HG03066 (cell line): Measurements from ENCODE around the gene CLPTM1.
A peak's percentile ranks its signal among the peaks of the same experiment; 100 is the strongest.
"Not testable (repeated sequence)": the region's sequence is repeated elsewhere in the genome, so short reads cannot be mapped to it uniquely, and the experiment has no call there.

Experiments
- ATAC-seq: cut with Tn5 transposase; IDR thresholded peaks from one replicate; pipeline ENCODE4 v1.9.1; 2021; ENCODE audit warnings: low read depth; ENCODE audit not compliant: unreplicated experiment

Gene CLPTM1

DNA sequence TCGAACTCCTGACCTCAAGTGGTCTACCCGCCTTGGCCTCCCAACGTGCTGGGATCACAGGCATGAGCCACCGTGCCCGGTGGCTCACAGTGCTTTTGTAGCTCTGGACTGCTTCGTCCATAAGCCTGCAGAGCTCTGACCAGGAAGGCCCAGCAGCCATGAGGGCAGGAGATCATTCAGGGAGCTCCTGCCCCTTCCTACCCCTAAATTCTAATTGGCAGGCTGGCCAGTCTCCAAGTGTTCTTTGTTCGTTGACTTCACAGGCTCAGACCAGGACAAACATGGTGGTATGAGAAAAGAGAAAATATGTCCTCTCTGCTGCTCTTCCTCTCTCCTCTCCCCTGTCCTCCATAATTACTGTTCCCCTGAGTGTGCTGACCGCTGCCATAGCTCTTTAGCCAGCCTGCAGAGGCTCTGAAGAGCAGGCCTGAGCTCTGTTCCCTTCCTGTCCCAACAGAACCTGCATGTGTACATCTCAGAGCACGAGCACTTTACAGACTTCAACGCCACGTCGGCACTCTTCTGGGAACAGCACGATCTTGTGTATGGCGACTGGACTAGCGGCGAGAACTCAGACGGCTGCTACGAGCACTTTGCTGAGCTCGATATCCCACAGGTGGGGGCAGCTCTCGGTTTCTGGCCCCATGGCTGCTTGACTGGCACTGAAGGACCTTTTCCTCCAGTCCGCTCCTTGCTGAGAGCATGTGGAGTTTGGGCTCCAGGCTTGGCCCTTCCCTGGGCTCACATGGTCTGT lies 19.0 kb downstream of the CLPTM1 start:
- no peak for ATAC-seq

DNA sequence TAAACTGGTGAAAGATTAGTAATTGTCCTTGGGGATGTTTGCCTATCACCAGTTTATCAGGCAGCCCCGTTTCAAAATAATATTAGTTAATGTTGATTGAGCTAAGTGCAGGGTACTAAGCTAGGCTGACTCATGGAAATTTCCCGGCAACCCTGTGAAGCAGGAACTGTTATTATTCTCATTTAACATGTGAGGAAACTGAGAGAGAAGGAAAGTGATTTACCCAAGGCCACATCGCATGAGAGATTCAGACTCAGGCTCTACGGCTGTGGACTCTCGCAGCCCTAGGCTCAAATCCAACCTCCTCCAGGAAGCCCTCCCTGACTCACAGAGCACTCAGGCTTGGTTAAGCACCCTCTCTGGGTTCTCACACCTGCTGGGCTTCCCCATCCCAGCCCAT lies 19.7 kb downstream of the CLPTM1 start:
- ATAC-seq, result no peak

DNA sequence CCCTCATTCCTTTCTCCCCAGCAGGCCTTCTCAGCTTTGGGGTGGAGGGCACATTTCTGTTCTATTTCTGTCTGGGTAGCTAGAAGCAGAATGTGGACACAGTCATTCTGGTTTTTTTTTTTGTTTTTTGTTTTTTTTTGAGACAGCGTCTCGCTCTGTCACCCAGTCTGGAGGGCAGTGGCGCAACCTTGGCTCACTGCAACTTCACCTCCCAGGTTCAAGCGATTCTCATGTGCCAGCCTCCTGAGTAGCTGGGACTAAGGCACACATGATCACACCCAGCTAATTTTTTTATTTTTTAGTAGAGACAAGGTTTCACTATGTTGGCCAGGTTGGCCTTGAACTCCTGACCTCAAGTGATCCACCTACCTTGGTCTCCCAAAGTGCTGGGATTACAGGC lies 20.3 kb downstream of the CLPTM1 start:
- ATAC-seq, result no peak

DNA sequence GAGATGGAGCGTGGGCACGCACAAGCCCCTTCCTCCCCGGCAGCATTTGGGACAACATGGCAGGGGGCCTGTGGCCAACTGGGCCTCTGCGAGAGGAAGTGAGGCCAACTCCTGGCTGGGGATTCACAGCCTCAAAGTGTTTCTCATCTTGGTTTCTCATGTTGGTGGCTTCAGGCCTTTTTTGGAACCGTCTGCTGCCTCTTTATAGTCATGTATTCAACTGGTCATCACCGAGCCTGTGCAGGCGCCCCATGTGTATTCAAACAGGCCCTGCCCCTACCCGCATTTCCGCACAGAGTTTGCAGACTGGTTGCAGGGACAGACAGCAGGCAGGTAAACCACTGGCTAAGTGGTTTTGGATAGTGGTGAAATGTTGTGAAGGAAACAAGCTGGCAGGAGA lies 28.8 kb downstream of the CLPTM1 start:
- ATAC-seq, result no peak

DNA sequence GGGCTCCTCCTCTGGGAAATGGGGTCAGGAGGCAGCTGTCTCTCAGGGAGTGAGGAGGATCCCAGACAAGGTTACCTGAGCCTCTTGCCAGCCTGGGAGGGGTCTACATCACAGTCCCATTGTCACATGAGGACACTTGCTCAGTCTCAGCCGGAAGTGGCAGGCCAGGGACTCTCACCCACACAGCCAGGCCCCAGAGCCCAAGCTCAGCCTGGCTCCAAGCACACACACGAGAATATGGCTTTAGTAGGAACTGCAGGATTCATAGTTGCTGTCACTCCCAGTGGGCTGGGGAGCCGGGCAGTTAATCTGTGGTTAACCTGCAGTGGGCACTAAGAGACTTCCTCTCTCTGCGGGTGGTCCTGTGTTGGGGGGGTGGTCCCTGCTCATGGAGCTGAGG lies 30.3 kb downstream of the CLPTM1 start:
- ATAC-seq, result no peak

DNA sequence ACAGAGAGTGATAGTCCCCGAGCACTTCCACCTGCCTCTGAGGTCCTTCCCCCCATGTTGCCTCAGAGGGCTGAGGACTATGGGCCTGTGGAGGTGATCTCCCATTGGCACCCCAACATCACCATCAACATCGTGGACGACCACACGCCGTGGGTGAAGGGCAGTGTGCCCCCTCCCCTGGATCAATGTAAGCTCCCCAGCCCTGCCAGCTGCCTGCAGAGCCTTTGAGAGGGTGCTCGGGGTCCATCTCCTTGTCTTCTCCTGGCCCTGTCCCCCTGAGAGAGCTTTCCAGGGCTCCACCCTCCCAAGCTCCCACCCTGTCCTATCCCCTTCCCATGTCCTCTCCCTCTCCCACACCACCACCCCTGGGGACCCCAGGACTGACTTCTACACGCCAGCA lies 31.2 kb downstream of the CLPTM1 start:
- ATAC-seq, result no peak

DNA sequence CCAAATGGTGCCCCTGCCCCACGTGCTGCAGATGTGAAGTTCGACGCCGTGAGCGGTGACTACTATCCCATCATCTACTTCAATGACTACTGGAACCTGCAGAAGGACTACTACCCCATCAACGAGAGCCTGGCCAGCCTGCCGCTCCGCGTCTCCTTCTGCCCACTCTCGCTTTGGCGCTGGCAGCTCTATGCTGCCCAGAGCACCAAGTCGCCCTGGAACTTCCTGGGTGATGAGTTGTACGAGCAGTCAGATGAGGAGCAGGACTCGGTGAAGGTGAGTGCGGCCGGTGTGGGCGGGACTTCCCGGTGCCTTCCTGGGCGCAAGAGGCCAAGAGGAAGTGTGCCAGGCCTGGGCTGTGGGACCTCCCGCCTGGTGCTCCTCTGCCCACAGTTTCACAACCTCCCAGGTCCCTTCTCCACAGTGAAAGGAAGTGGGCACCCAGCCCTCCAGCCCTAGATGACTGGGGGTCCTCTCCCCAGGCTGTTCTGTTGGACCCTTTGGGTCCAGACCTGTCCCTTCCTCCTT lies 32.0 kb downstream of the CLPTM1 start:
- no peak for ATAC-seq

DNA sequence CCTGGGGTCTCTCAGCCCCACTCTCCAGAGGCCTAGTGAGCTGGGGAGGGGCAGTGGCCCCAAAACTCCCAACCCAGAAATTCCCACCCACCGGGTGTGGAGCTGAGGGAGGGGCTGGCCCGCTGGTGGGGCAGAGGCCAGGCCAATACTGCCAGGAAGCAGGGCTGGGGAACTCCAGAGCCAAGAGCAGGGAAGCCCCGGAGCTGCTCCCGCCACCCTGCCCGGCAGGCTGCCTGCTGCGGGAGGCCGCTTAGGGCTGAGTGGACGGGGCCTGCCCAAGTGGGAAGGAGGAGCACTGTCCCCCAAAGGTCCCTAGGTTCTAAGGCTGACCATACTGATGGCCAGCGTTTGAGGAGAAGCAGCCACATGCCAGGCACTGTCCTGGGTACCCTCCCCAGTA lies 33.1 kb downstream of the CLPTM1 start:
- ATAC-seq, result no peak

DNA sequence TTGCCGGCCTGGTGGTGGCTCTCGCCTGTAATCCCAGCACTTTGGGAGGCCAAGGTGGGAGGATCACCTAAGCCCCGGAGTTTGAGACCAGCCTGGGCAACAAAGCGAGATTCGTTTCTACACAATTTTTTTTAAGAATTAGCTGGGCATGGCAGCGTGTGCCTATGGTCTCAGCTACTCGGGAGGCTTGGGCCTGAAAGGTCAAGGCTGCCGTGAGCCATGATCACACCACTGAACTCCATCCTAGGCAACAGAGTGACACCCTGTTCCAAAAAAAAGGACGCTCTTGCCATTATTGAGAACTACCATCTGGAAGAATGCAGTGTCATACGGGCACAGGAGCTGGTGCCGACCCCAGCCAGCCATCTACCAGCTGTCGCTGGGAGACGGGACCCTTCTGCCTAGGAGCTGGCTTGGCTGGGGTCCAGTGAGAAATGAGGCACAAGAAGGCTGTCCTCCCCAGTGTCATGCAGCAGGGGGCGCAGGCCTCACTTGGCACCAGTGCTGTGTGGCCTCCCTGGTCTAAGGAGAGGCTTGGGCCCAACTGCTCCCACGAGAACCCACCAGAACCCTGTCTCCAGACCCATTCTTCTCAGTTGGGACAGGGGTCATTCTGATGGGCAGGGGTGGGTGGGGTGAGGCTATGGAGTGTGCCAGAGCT lies 33.8 kb downstream of the CLPTM1 start:
- ATAC-seq, result no peak

DNA sequence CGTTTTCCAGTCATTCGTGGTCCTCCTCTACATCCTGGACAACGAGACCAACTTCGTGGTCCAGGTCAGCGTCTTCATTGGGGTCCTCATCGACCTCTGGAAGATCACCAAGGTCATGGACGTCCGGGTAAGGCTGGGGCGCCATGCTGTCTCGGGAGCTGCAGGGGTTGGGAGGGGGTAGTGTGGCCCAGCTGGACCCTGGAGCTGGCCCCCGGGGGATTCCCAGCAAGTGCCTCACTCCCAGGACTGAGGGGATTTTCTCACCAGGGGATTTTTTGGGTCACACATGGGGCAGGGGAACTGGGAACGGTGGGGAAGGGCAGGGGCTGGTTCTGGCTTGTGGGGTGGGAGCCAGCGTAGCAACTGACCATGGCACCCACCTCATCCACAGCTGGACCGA lies 35.3 kb downstream of the CLPTM1 start:
- ATAC-seq, result no peak

DNA sequence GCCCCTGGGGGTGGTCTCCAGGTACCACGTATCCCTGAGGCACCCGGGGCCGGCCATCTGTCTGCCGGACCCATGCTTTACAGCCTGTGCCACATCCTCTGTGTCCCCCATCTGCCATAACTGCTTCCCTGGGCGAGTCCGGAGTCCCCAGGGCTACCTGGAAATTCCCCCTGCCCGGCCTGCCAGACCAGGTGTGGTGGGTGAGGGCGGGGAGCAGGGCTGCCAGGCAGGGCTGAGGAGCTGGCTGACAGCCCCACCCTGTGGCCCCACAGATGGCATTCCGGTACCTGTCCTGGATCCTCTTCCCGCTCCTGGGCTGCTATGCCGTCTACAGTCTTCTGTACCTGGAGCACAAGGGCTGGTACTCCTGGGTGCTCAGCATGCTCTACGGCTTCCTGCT lies 35.8 kb downstream of the CLPTM1 start:
- no peak for ATAC-seq

DNA sequence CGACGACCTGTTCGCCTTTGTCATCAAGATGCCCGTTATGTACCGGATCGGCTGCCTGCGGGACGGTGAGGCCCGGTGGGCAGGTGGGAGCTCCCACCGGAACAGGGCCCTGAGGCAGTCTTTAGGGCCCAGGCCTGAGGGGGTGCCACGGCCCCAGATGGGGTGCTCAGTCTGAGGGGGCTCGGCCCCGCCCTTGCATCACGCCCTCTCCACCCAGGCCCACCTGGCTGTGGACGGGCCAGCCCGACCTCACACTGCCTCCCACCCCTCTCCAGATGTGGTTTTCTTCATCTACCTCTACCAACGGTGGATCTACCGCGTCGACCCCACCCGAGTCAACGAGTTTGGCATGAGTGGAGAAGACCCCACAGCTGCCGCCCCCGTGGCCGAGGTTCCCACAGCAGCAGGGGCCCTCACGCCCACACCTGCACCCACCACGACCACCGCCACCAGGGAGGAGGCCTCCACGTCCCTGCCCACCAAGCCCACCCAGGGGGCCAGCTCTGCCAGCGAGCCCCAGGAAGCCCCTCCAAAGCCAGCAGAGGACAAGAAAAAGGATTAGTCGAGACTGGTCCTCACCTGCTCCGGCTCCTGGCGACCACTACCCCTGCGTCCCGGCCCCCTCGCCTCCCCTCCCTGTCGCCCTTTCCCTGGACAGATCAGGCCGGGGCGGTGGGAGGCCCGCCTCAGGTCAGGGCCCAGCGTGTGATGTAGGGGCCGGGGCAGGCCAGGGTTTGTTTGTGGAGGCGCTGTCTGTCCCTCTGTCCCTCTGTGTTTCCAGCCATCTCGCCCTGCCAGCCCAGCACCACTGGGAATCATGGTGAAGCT lies 37.4 kb downstream of the CLPTM1 start:
- no peak for ATAC-seq

DNA sequence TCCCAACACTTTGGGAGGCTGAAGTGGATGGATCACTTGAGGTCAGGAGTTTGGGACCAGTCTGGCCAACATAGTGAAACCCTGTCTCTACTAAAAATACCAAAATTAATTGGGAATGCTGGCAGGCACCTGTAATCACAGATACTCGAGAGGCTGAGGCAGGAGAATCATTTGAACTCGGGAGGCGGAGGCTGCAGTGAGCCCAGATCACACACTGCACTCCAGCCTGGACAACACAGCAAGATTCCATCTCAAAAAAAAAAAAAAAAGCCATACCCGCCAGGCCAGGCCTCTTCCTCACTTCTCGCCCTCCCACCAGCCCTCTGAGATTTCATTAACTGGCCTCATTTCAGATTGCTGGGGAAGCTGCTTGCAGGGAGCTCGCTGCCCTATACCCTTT lies 38.3 kb downstream of the CLPTM1 start:
- no peak for ATAC-seq

DNA sequence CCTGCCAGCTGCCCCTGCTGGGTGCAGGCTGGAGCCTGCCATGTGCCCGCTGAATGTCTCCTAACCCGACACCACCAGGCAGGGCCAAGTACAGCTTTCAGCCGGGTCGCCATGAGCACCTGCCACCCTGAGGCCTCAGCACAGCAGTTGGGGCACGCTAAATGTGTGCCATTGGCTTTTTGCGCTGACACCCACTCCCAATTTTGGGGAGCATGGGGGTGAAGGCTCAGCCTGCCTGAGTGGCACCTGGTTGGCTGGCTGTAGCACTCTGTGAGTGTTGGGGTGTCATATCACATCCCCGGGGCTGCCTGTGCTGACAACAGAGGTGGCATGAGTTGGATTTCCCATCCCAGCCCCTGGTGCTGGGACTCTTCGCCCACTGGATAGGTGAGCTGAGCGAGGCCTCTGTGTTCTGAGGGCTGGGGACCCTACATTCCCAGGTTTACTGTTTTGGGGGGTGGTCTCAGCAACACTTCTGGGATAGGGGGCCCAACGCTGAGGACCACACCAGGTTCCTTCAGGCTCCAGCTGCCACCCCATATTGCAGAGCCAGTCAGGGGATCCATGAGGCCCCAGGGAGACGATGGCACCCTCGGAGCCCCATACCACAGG lies 38.9 kb downstream of the CLPTM1 start:
- ATAC-seq, result no peak

DNA sequence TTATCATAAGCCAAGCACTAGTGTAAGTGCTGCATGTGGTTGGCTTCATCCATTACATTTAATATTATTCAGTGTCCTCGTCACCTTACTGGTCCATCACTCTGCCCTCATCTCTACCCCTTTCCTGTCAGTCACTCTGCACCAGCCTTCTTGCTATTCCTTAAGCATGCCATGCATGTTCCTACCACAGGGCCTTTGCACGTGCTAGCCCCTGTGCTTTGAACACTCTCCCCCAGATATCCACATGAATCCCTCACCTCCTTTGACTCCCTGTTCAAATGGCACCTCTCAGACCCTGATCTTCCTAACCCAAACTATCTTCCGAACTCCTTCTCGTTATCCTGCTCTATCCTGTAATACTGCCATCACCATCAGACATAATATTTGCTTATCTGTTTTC lies 42.8 kb downstream of the CLPTM1 start:
- no peak for ATAC-seq

DNA sequence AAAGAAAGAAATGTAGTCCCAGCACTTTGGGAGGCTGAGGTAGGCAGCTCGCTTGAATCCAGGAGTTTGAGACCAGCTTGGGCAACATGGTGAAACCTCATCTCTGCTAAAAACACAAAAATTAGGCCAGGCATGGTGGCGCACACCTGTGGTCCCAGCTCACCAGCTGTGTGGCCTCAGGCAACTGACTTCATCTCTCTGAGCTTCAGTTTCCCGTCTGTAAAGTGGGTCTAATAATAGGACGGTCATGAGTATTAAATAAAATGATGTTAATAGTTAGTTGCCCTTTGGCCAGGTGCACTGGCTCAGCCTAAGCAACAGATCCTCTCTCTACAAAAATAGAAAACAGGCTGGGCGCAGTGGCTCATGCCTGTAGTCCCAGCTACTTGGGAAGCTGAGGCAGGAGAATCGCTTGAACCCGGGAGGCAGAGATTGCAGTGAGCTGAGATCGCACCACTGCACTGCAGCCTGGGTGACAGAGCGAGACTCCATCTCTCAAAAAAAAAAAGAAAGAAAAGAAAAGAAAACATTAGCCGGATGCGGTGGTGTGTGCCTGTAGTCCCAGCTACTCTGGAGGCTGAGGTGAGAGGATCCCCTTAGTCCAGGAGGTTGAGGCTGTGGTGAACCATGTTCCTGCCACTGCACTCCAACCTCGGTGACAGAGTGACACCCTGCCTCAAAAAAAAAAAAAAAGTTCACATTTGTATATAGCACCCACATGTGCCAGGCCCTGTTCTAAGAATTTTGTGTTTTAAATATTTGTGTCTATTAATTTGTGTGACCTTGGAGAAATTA lies 44.1 kb downstream of the CLPTM1 start:
- ATAC-seq, result not testable (repeated sequence)

DNA sequence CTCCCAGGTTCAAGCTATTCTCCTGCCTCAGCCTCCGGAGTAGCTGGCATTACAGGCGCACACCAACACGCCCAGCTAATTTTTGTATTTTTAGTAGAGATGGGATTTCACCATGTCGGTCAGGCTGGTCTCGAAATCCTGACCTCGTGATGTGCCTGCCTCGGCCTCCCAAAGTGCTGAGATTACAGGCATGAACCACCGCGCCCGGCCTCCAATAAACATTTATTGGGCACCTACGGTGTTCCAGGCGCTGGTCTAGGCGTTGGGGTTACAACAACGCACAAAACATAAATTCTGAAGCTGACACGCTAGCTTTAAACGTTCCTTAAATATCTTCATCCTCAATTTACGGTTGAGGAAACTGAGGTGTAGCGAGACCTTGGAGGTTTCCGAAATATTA lies 45.5 kb downstream of the CLPTM1 start:
- not testable (repeated sequence) for ATAC-seq

DNA sequence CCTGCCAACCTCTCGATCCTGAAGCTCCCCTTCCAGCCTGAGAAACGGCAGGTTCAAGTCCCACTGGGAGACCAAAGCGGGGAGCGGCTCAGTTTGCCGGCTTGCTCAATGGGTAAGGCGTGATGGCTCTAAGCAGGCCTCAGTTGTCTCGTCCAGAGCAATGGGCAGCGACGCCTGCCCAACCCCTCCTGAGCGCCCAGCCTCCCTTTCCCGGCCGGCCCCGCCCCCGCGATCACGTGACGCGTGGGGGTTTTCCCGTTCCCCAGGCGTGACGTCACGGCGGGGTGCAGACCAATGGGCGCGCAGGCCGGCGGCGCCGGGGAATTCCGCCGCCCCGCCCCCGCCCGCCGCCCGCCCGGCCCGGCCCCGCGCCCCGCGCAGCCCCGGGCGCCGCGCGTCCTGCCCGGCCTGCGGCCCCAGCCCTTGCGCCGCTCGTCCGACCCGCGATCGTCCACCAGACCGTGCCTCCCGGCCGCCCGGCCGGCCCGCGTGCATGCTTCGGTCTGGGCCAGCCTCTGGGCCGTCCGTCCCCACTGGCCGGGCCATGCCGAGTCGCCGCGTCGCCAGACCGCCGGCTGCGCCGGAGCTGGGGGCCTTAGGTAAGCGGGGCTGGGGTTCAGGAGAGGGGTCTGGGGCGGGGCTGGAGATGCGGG lies 46.0 kb downstream of the CLPTM1 start, which contains the start of gene RELB:
Gene RELB (plus strand): TSS at position 378 of the 653 bp plus-strand sequence. CDS start 116 bp downstream, at position 494.
- peak; percentile 40 for ATAC-seq

DNA sequence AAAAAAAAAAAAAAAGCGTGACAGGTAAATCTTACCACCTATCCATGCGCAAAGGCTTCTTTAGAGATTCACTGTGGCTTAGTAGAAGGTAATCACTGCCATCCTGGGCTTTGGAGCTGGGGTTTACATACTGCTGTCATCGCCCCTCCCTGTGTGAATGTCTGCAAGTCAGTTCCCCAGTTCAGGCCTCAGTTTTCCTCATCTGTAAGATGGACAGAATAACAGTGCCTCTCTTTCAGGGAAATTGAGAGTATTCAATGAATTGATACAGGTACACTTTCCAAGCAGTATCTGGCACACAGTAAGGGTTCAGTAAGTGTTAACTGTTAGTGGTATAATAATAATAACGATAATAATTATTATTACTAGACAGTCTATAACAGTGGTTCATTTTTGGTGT lies 48.3 kb downstream of the CLPTM1 start:
- ATAC-seq, result no peak
